GM21528 (cell line): ENCODE data around the gene IRAK1.

Source experiments
- ATAC-seq: cut with Tn5 transposase; IDR thresholded peaks from one replicate; pipeline ENCODE4 v1.9.1; 2021; ENCODE audit warnings: mild to moderate bottlenecking, moderate library complexity; ENCODE audit not compliant: unreplicated experiment, low FRiP score

Gene IRAK1

GRCh38 chrX:154043003-154043763 lies 23.5 kb upstream of the IRAK1 start:
- ATAC-seq = no peak

- ATAC-seq = no peak
Measured at GRCh38 chrX:154040863-154041262, 21.2 kb upstream of the IRAK1 start.

DNA sequence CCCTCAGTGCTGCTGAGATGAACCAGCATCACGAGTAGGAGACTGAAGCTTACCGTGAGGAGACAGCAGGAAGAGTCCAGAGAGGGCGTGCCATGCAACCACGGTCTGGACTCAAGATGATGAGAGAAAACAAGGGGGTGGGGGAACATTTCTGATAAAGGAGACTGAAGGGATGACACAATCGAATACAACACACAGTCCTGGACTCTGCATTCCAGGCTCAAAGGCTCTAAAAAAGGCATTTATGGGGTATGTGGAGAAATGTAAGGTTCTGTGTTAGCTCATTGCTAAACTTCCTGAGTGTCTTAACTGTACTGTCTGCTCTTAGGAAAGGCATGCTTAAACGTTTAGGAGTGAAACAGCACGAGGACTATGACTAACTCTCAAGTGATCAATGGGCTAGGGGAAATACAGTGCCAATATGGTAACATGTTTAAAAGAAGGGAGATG lies 20.6 kb upstream of the IRAK1 start:
- no peak for ATAC-seq

- ATAC-seq = no peak
Measured at GRCh38 chrX:154039577-154039976, 19.9 kb upstream of the IRAK1 start.

GRCh38 chrX:154038656-154039055 lies 19.0 kb upstream of the IRAK1 start:
- no peak for ATAC-seq

- no peak for ATAC-seq
Measured at GRCh38 chrX:154037754-154038153, 18.1 kb upstream of the IRAK1 start.

DNA sequence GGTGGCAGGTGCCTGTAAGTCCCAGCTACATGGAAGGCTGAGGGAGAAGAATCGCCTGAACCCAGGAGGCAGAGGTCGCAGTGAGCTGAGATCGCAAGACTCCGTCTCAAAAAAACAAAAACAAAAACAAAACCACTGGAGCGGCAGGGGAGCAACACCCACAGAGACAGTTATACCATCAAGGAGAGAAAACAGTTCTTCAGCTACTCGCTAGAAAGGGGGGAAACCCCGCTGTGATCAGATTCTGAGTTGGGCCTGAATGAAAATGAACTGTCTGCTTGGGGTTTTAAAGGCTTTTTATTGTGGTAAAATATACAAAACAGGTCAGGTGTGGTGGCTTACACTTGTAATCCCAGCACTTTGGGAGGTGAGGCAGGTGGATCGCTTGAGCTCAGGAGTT lies 16.8 kb upstream of the IRAK1 start:
- no peak for ATAC-seq

DNA sequence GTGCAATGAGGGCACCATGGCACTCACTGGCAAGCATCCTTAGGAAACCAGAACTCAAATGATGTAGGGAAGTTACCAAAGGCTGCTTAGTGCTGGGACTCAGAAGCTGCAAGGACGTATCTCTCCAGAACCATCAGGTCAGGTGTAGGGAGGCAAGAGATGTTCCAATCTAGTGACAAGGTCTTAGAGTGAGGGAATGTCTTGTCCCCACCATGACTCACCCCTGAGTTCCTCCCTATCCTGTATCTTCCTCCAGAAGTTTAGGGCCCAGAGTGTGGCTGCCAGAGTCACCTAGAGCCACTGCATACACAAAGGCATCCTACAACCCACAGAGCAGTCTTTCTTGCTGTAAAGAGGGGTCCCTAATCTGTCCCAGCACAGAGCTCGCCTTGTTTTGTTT lies 14.1 kb upstream of the IRAK1 start:
- no peak for ATAC-seq

- no peak for ATAC-seq
Measured at GRCh38 chrX:154032653-154033052, 13.0 kb upstream of the IRAK1 start.

DNA sequence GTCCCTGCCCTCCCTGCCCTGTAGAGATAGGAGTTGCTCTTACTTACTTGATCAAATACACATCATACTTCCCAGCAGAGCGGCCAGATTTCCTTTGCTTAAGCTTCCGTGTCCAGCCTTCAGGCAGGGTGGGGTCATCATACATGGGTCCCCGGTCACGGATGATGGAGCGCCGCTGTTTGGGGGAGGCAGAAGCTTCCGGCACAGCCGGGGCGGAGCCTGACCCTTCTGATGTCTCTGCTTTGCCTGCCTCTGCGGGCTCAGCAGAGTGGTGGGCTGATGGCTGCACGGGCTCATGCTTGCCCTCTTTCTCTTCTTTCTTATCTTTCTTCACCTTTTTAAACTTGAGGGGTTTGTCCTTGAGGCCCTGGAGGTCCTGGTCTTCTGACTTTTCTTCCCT lies 12.5 kb upstream of the IRAK1 start:
- ATAC-seq = no peak

- no peak for ATAC-seq
Measured at GRCh38 chrX:154030715-154031305, 11.1 kb upstream of the IRAK1 start.

- no peak for ATAC-seq
Measured at GRCh38 chrX:154030266-154030665, 10.6 kb upstream of the IRAK1 start.

- no peak for ATAC-seq
Measured at GRCh38 chrX:154029439-154029838, 9.7 kb upstream of the IRAK1 start.

- no peak for ATAC-seq
Measured at GRCh38 chrX:154028502-154029184, 8.9 kb upstream of the IRAK1 start.

DNA sequence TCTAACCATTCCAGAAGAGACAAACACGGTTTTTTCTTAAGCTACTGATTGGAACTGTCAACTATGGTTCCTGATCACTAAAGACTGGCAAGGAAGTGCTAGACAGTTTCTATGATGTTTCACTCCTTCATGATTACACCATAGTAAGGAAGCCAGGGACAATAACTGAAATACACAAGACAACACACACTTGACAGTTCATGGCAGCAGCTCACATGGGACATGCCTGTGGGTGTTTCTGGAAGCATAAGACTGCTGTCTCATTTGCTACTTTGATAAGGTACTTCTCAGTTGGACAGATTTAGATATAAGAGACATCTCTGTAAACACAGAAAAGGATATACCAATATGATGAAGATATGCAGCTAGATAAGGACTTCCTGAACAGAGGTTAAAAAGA lies 8.3 kb upstream of the IRAK1 start:
- no peak for ATAC-seq

DNA sequence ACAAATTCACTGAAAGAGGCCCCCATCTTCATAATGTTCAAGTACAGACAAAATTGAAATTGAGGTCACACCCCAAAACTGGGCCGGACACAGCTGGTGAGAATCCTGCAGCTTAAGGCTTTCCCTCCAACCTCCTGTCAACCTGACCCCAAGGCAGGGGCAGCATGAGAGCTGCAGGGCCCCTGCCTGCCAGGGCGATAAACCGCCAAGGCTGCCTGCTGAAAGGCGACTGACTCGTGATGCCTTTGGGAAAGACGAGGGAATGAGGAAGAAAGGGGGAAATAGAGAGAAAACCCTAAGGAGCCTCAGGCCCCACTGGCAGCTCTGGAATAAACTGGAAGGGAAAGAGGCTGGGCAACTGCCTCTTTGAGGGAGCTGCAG lies 7.3 kb upstream of the IRAK1 start:
- ATAC-seq = no peak

DNA sequence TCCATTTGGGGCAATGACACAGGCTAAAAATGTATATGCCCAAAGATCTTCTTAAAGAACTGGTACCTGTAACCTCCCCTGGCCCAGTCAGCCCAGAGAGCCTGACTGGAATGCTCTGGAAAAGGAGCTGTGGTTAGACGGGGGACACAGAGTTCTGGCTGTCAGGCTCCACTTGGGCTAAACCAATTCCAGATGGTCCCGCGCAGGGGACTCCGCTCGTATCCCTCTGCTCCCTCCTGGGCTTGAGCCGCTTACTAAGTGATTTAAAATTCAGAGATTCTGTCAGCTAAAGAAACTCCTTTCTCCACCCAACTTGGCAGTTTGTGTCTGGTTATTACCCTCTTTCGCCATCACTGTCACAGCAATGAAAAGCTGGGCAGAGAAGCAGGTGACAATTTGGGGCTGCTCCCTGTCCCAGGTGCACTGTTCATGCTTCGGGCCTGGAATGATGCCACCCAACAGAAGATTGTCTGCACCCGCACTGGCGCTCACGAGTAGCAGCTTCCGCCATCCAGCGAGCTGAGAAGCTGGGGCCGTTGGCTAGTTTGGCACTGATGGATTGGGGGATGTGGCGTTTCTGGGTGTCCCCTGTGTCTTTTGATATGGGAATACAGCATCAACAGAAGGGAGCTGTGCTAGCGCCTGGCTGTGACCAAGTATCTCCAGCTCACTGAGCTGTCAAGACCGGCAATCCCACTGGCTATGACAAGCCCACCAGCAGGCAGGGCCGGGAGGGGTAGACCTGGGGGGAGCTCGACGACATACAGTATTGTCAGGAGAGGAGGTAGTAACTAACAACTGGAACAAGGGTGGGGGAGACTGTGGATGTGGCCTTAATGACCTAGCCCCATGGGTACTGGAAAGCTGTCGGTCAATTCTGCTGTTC lies 6.7 kb upstream of the IRAK1 start:
- ATAC-seq = no peak

- ATAC-seq = no peak
Measured at GRCh38 chrX:154025230-154025629, 5.5 kb upstream of the IRAK1 start.

DNA sequence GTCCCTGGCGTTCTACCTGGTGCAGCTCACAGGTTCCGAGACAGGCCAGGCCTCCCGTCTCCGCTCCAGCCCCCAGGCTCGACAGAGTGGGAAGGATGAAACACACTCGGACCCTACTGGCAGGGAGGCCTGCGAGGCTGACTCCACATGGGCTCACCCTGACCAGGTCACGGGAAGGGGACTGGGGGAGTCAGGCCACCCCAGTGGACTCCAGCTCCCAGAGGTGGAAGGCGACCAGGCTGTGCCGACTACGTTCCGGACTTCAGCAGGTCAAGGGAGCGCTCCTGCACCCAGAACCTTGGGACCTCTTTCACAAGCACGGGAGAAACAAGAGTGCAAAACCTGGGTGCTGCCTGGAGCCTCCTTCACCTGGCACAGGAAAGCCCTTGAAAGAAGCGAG lies 4.6 kb upstream of the IRAK1 start:
- no peak for ATAC-seq

- no peak for ATAC-seq
Measured at GRCh38 chrX:154023276-154024000, 3.7 kb upstream of the IRAK1 start.
